HFFc6 (cell line): ENCODE measurements around the gene RARB. TPM values are rescaled to one million over a fixed set of nuclear protein-coding genes. Genes with fewer than 3 reads are reported as not detected.

Source experiments
- DNase-seq: peaks from one replicate; pipeline ENCODE4 v3.0.0-alpha.2; 2018
- H3K27ac Mint-ChIP-seq: 2 replicates; pipeline ENCODE4 v1.8.0; 2020; ENCODE audit warnings: mild to moderate bottlenecking, mixed read lengths
- H3K27me3 Mint-ChIP-seq: 2 replicates; pipeline ENCODE4 v1.8.0; 2021; ENCODE audit warnings: mild to moderate bottlenecking, moderate library complexity, mixed read lengths; ENCODE audit not compliant: insufficient read depth
- H3K36me3 Mint-ChIP-seq: 2 replicates; pipeline ENCODE4 v1.8.0; 2021; ENCODE audit warnings: low read depth, mixed read lengths
- H3K4me1 Mint-ChIP-seq: 2 replicates; pipeline ENCODE4 v1.8.0; 2020; ENCODE audit warnings: low read depth, mixed read lengths
- H3K4me3 Mint-ChIP-seq: 2 replicates; pipeline ENCODE4 v1.8.0; 2020; ENCODE audit warnings: mild to moderate bottlenecking, moderate library complexity, mixed read lengths
- H3K9me3 Mint-ChIP-seq: 2 replicates; pipeline ENCODE4 v1.8.0; 2020; ENCODE audit warnings: mild to moderate bottlenecking, mixed read lengths
- total RNA-seq, 6 experiments: library from RNA; stranded (reverse); fragmentation: NEBNext Ultra II Directional; extraction: Animal tissue kit (Norgen Biotek cat#: 25700); gene quantifications; 2 replicates in 1 of 6; 3 replicates in 5 of 6; pipeline ENCODE4 v1.2.3, GENCODE V29; 2021
- TF ChIP-seq, protein P1 (sequence below): fragments of 200-600 bp; sonication (generic); IDR thresholded peaks from 2 replicates; pipeline ENCODE4 v1.5.0; 2021; ENCODE audit warnings: antibody characterized with exemption, mild to moderate bottlenecking

RARB gene
- total RNA-seq, 6 experiments from 2014 or later: 1.6 to 2.4 (median 1.8) TPM; not detected in 2

DNA sequence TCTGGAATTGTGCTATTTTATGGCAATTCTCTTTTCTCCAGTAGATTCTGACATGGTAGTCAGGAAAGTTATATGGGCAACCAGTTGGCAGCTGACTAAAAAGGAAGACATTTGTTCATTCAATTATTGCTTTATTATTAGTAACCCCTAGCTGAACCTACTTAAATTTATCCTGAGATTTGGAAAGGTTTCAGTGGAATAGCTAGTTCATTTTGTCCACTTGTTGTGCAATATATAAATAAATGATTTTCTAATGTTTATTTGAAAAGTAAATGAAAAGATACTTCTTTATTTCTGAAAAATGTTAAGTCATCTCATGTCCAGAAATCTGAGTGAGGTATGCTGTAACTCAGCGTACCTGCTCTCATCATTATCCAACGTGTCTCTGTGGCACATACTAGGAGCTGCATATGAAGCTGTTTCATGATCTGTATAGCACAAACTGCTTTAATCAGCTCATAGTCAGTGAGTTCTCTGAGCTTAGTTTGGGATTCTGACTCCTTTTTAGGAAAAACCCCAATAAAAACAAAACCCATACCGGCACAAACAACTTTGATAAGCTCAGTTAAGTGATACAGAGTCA is 35.9 kb downstream of the RARB start:
- Mint-ChIP-seq H3K27ac (no peak overlapping the region), H3K9me3 (no peaks in the 10 kb centered on the region), H3K27me3 (no peaks in the 10 kb centered on the region; the same call in 1 of the 2 replicates), H3K4me1 (peaks cover 35% of the 10 kb centered on the region), H3K4me3 (no peak overlapping the region), H3K36me3 (no peaks in the 10 kb centered on the region; the same call in 1 of the 2 replicates)
- TF ChIP-seq, protein P1, sequence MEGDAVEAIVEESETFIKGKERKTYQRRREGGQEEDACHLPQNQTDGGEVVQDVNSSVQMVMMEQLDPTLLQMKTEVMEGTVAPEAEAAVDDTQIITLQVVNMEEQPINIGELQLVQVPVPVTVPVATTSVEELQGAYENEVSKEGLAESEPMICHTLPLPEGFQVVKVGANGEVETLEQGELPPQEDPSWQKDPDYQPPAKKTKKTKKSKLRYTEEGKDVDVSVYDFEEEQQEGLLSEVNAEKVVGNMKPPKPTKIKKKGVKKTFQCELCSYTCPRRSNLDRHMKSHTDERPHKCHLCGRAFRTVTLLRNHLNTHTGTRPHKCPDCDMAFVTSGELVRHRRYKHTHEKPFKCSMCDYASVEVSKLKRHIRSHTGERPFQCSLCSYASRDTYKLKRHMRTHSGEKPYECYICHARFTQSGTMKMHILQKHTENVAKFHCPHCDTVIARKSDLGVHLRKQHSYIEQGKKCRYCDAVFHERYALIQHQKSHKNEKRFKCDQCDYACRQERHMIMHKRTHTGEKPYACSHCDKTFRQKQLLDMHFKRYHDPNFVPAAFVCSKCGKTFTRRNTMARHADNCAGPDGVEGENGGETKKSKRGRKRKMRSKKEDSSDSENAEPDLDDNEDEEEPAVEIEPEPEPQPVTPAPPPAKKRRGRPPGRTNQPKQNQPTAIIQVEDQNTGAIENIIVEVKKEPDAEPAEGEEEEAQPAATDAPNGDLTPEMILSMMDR: no peak
- DNase-seq: no peak

DNA sequence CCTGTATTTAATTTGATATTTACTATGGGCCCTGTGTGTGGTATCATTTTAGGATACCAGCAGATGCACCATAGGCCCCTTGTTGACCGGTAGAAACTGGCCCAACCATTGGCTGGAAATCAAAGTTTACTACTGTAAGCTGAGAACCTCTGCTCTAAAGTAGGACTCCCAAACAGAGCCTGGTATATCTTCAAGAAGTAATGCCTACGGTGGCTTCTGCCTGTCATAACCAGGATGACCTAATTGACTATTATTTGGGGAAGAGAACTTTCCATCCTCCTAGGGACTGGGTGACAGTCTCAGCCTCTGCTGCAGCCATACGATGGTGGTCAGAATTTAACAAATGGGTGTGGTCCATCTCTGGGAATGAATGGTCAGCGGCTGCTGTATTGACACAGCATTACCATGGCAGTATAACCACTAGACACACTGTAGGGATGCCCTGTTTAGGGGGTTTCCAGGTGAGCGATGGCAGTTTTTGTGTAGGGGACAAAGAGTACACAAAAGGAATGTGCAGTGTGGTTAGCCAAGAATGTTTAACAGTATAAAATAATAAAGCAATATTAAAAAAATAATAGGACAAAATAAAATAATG is 37.3 kb downstream of the RARB start:
- no peaks in the 10 kb centered on the region; the same call in 1 of the 2 replicates for H3K36me3 Mint-ChIP-seq
- no peak overlapping the region for H3K27ac Mint-ChIP-seq
- H3K4me3 Mint-ChIP-seq: no peak overlapping the region
- DNase-seq: no peak
- H3K9me3 Mint-ChIP-seq: no peaks in the 10 kb centered on the region
- no peaks in the 10 kb centered on the region; the same call in none of the 2 replicates for H3K27me3 Mint-ChIP-seq
- H3K4me1 Mint-ChIP-seq: peaks cover 38% of the 10 kb centered on the region
- TF ChIP-seq, protein P1: no peak

DNA sequence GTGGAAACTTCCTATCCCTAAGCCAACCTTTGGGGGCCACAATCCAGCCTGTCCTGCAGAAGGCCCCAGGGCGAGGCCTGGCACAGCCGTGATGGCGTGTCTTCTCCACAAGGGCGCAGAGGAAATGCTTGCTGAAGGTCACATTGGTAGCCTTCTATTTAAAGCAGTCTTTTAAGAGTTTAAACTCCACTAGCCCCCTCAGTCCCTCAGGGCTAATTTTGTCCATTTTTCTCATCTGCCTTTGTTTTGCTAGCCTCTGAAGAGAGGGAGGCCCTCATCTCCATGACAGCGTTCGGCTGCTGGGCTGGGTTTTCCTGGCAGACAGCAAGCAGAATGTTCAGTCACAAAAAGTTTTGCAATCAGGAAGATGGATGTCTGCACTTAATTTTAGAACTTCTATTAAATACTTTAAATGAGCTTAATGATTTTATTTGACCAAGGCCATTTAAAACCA is 40.8 kb downstream of the RARB start:
- Mint-ChIP-seq H3K4me1 (peaks cover 55% of the 10 kb centered on the region), H3K27me3 (no peaks in the 10 kb centered on the region; the same call in none of the 2 replicates), H3K27ac (peak overlapping the region; percentile 34; the same call in 1 of the 2 replicates), H3K36me3 (no peaks in the 10 kb centered on the region), H3K9me3 (no peaks in the 10 kb centered on the region), H3K4me3 (no peak overlapping the region)
- TF ChIP-seq, protein P1: peak; percentile 55
- DNase-seq: peak; percentile 18

DNA sequence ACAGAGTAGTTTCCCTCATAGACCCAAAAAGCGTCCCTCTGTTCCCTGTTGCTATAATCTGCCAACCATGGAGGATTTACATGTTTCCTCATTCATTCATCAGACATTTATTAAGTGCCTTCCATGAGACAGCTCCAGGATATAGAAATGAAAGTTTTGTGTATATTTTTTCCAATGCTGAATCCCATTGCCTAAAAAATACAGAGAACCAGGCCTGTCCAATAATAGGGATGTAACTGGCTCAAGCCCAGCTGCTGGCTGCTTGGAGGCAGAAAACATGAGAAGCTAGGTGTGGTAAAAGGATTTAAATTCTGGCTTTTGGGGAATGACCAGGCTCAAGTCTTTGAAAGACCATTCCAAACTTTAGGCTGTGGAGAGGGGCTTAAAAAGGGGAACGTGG is 41.5 kb downstream of the RARB start:
- Mint-ChIP-seq H3K9me3 (no peaks in the 10 kb centered on the region), H3K27ac (no peak overlapping the region; the same call in 1 of the 2 replicates), H3K4me1 (peaks cover 56% of the 10 kb centered on the region), H3K4me3 (no peak overlapping the region), H3K36me3 (no peaks in the 10 kb centered on the region), H3K27me3 (no peaks in the 10 kb centered on the region; the same call in none of the 2 replicates)
- no peak for DNase-seq
- TF ChIP-seq, protein P1: no peak

DNA sequence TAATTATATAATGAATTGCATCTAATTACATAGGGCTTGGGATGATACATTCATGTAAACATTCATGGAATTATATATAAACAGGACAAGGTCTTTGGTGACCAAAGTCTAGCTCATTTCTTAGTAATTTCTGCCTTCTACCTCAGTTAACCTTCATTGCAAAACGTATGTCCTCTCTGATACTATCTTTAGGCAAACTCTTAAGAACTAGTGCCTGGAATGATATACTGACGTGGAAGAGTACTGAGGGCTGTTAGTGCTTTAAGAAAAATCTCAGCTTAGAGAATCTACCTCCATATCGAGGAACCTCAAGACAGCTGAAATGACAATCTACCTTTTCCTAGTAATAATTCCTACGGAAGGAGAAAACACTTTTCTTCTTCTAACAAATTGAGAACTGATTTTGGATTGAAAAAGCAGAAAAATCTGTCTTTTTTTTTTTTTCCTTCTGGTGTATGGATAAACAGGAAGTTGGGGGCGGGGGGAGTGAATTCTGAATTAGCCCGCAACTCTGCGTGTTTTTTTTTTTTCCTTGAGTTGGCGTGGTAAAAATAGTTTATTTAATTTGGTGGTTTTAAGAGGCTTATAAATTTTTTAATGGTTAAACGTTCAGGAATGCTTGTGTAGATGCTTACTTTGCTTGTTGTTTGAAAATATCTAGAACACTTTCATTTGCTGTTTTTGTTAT is 43.2 kb downstream of the RARB start:
- DNase-seq: no peak
- Mint-ChIP-seq H3K9me3 (no peaks in the 10 kb centered on the region), H3K27me3 (no peaks in the 10 kb centered on the region; the same call in none of the 2 replicates), H3K4me3 (peak overlapping the region; percentile 69), H3K27ac (peak overlapping the region; percentile 54), H3K36me3 (no peaks in the 10 kb centered on the region), H3K4me1 (peaks cover 56% of the 10 kb centered on the region)
- TF ChIP-seq, protein P1: no peak
